Osteocyte (in vitro differentiated cells): Measurements from ENCODE around the gene FAM83C. TPM values are rescaled to one million over a fixed set of nuclear protein-coding genes. Genes with fewer than 3 reads are reported as not detected.
A peak's percentile ranks its signal among the peaks of the same experiment; 100 is the strongest.

Experiments
- DNase-seq: peaks from one replicate; pipeline ENCODE4 v3.0.0; 2021; ENCODE audit warnings: mixed read lengths; ENCODE audit not compliant: unreplicated experiment; ENCODE audit errors: extremely low spot score
- H3K27ac Mint-ChIP-seq: one replicate; pipeline ENCODE4 v1.8.0; 2021; ENCODE audit warnings: mild to moderate bottlenecking, mixed read lengths; ENCODE audit not compliant: unreplicated experiment
- H3K27me3 Mint-ChIP-seq: one replicate; pipeline ENCODE4 v1.8.0; 2021; ENCODE audit warnings: mixed read lengths; ENCODE audit not compliant: unreplicated experiment
- H3K36me3 Mint-ChIP-seq: one replicate; pipeline ENCODE4 v1.8.0; 2021; ENCODE audit warnings: mixed read lengths; ENCODE audit not compliant: unreplicated experiment
- H3K4me1 Mint-ChIP-seq: one replicate; pipeline ENCODE4 v1.8.0; 2021; ENCODE audit warnings: mixed read lengths; ENCODE audit not compliant: unreplicated experiment
- H3K4me3 Mint-ChIP-seq: one replicate; pipeline ENCODE4 v1.8.0; 2021; ENCODE audit warnings: mild to moderate bottlenecking, moderate library complexity, mixed read lengths; ENCODE audit not compliant: unreplicated experiment
- H3K9me3 Mint-ChIP-seq: one replicate; pipeline ENCODE4 v1.8.0; 2021; ENCODE audit warnings: mixed read lengths; ENCODE audit not compliant: unreplicated experiment
- total RNA-seq: library from RNA; stranded (reverse); gene quantifications from 2 replicates; pipeline ENCODE4 v1.2.1, GENCODE V29; 2021
- TF ChIP-seq, protein P1 (sequence below): fragments of 200-600 bp; sonication (generic); IDR thresholded peaks from 2 replicates; pipeline ENCODE4 v1.5.0; 2021; ENCODE audit warnings: antibody characterized with exemption, mild to moderate bottlenecking, moderate library complexity

Gene FAM83C
- total RNA-seq, 1 donor from 2014 or later, result not detected

DNA sequence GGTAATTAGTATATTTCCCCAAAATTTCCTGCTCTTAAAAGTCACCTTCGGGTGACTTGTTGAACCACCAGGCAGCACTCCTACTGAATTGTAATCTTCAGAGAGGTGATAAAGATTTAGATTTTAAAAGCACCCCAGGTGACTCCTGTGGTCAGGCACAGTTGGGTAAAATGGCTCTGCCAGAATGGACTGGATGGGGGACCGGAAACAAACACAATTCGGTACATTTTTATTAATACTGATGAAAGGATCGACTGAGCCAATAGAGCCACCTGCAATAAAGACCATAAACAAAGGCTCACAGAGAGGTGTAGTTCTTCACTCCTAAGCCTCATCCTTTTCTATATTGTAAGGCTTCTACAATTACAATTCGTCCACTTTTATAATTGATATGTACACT, 19.6 kb upstream of the FAM83C start:
- H3K27ac Mint-ChIP-seq, result peak overlapping the region; percentile 75
- H3K9me3 Mint-ChIP-seq, result no peaks in the 10 kb centered on the region
- H3K4me3 Mint-ChIP-seq, result no peak overlapping the region
- no peaks in the 10 kb centered on the region for H3K27me3 Mint-ChIP-seq
- H3K36me3 Mint-ChIP-seq, result peaks cover 10% of the 10 kb centered on the region
- H3K4me1 Mint-ChIP-seq, result peaks cover 75% of the 10 kb centered on the region
- TF ChIP-seq, protein P1, sequence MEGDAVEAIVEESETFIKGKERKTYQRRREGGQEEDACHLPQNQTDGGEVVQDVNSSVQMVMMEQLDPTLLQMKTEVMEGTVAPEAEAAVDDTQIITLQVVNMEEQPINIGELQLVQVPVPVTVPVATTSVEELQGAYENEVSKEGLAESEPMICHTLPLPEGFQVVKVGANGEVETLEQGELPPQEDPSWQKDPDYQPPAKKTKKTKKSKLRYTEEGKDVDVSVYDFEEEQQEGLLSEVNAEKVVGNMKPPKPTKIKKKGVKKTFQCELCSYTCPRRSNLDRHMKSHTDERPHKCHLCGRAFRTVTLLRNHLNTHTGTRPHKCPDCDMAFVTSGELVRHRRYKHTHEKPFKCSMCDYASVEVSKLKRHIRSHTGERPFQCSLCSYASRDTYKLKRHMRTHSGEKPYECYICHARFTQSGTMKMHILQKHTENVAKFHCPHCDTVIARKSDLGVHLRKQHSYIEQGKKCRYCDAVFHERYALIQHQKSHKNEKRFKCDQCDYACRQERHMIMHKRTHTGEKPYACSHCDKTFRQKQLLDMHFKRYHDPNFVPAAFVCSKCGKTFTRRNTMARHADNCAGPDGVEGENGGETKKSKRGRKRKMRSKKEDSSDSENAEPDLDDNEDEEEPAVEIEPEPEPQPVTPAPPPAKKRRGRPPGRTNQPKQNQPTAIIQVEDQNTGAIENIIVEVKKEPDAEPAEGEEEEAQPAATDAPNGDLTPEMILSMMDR, result no peak
- no peak for DNase-seq

DNA sequence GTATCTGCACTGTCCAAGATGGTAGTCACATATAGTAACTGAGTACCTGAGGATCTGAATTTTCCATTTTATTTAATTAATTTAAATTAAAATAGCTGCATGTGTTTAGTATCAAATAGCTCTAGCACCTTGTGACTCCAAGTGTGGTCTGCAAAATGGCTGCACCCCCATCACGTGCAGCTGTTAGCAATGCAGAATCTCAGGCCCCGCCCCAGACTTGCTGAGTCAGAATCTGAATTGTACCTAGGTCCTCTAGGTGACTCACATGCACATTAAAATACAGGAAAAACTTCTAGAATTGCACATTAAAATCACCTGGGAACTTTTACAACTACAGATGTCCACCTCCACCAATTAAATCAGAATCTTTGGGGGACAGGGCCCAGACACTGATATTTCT, 19.2 kb upstream of the FAM83C start:
- Mint-ChIP-seq H3K36me3 (peaks cover 10% of the 10 kb centered on the region), H3K27me3 (no peaks in the 10 kb centered on the region), H3K4me1 (peaks cover 78% of the 10 kb centered on the region), H3K4me3 (no peak overlapping the region), H3K27ac (peak overlapping the region; percentile 75), H3K9me3 (no peaks in the 10 kb centered on the region)
- DNase-seq, result no peak
- TF ChIP-seq, protein P1, result no peak

DNA sequence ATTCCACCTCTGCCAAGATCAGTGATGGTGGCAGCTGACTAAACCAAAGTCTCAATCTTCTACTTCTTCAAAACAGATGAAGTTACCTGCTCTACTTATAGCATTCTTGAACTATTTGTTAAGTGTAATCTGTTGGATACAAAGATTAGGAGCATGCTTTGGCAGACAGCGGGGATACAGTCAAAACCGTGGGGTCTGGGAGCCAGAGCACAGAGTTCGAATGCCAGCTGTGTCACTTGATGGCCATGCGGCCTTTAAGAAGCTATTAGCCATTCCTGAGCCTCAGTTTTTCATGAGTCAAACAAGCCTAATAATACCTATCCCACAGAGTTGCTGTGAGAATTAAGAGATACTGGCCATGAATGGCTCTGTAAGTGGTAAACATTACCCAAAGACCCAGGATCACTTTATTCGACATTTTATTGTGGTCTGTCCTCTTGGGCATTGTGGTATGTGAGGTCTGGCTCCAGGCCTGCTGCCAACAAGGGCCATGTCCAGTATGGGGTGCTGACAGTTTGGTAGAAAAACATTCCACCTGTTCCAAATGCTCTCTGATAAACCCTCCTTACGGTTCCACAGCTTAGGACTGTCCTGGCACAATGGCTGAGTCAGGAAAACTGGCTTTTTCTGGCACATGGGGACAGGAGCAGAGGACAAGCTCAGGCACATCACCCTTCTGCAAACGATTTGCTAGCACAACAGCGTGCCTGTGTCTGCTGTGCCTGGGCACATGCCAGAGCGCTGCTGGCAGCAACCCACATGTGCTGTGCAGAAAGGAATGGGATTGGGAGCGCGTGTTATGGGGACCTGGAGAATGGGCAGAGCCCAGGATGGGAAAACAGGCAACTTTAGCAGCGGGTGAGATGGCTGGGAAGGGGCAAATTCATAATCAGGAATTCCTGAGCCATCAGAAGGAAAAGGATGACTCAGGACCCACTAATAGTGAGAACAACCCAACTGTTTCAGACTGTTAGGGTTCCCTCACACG, 15.7 kb upstream of the FAM83C start:
- TF ChIP-seq, protein P1, result no peak
- no peak overlapping the region for H3K4me3 Mint-ChIP-seq
- peaks cover 87% of the 10 kb centered on the region for H3K4me1 Mint-ChIP-seq
- peak; percentile 92 for DNase-seq
- no peaks in the 10 kb centered on the region for H3K9me3 Mint-ChIP-seq
- H3K27ac Mint-ChIP-seq, result peak overlapping the region; percentile 99
- H3K36me3 Mint-ChIP-seq, result no peaks in the 10 kb centered on the region
- no peaks in the 10 kb centered on the region for H3K27me3 Mint-ChIP-seq

DNA sequence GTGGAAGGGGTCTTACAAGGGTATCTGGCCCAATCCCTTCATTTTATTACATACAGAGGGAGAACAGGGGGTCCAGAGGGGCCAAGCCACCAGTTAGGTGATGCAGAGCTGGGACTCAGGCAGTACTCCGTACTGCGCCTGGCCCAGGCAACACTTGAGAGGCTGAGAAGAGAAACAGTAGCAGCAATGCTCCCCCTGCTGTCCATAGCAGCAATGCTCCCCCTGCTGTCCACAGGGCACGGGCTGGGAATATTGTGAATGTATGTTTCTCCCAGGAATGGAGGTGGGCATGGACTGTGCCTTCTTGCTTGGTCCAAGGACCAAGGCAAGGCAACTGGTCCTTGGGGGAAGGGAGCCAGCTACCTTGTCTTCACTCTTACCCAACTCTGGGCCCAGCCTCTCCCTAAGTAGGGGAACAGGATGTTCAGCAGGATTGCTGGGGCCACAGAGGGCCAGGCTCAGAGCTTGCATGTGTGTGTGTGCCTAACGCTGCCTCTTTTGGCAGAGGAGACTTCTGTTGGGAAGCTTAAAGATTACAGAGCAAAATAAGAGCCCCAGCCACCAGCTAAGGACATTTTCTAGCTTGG, 14.8 kb upstream of the FAM83C start:
- Mint-ChIP-seq H3K9me3 (no peaks in the 10 kb centered on the region), H3K36me3 (no peaks in the 10 kb centered on the region), H3K27ac (peak overlapping the region; percentile 99), H3K27me3 (no peaks in the 10 kb centered on the region), H3K4me3 (no peak overlapping the region), H3K4me1 (peaks cover 87% of the 10 kb centered on the region)
- no peak for DNase-seq
- TF ChIP-seq, protein P1, result peak; percentile 72
